Heart right ventricle (tissue), 16 donors: Measurements from ENCODE around the gene GPC2. TPM values are rescaled to one million over a fixed set of nuclear protein-coding genes. Genes with fewer than 3 reads are reported as not detected.

Experiments used
- ATAC-seq, 8 donors: fragments of 200-7000 bp; cut with Tn5 transposase; one replicate each; pipeline ENCODE4 v1.9.1; 2020; ENCODE audit warnings: mild to moderate bottlenecking in 8 of 8, moderate library complexity in 8 of 8, moderate number of reproducible peaks in 1 of 8
- DNase-seq, 2 donors: peaks; one replicate each; pipeline ENCODE4 v3.0.0-alpha.2; 2020
- H3K27ac ChIP-seq, 10 donors: fragments of 200-600 bp; sonication (generic) in 2 of 10; one replicate each; pipeline versions ENCODE4 v1.5.0 to v1.8.0; 2020 to 2022; ENCODE audit warnings: mild to moderate bottlenecking in 3 of 10
- H3K27me3 ChIP-seq, 7 donors: fragments of 200-600 bp; one replicate each; pipeline ENCODE4 v1.8.0; 2021 to 2022; ENCODE audit warnings: mild to moderate bottlenecking in 2 of 7
- H3K36me3 ChIP-seq, 9 donors: fragments of 200-600 bp; sonication (generic) in 1 of 9; one replicate each; pipeline versions ENCODE4 v1.5.0 to v1.8.0; 2020 to 2022; ENCODE audit warnings: mild to moderate bottlenecking in 2 of 9
- H3K4me1 ChIP-seq, 9 donors: fragments of 200-600 bp; sonication (generic) in 1 of 9; one replicate each; pipeline versions ENCODE4 v1.5.0 to v1.8.0; 2020 to 2022; ENCODE audit warnings: mild to moderate bottlenecking in 4 of 9
- H3K4me3 ChIP-seq, 10 donors: fragments of 200-600 bp; sonication (generic) in 2 of 10; one replicate each; pipeline versions ENCODE4 v1.5.0 to v1.8.0; 2020 to 2022; ENCODE audit warnings: mild to moderate bottlenecking in 7 of 10, moderate library complexity in 2 of 10
- H3K9me3 ChIP-seq, 11 donors: fragments of 200-600 bp in 10 of 11; sonication (generic) in 2 of 11; one replicate each; pipeline versions ENCODE4 v1.5.0 to v1.8.0; 2013 to 2022; ENCODE audit warnings: mild to moderate bottlenecking in 2 of 11, control low read depth in 1 of 11, moderate library complexity in 1 of 11
- CTCF ChIP-seq, 9 donors: fragments of 200-600 bp; sonication (generic) in 2 of 9; IDR thresholded peaks; one replicate each; pipeline versions ENCODE4 v1.5.0 to v1.8.0; 2021 to 2022; ENCODE audit warnings: antibody characterized with exemption in 9 of 9, mild to moderate bottlenecking in 5 of 9, moderate library complexity in 1 of 9
- WGBS, 2 donors: extraction: QIAGEN DNeasy Blood & Tissue Kit; methylation state at CpG; one replicate each; pipeline ENCODE4 v1.1.7; 2013; ENCODE audit warnings: inconsistent platforms in 1 of 2; 5-methylcytosine and 5-hydroxymethylcytosine counted together
- intact Hi-C, 10 donors: fragments of 100-400 bp; cut with DNase I; formaldehyde crosslinking; loops; one replicate each; pipeline versions ENCODE4 v1.11.1 to v1.14.2; 2022
- polyA plus RNA-seq, 2 donors: library from polyadenylated mRNA; stranded (reverse); fragments of 200-250 nt; gene quantifications; one replicate each; pipeline ENCODE4 v1.2.3, GENCODE V29; 2013
- total RNA-seq, 10 donors: library from RNA; stranded (reverse); fragmentation: NEBNext Ultra II Directional in 3 of 10; extraction: Animal tissue kit (Norgen Biotek cat#: 25700) in 3 of 10; gene quantifications; one replicate each; pipeline versions ENCODE4 v1.2.1 to v1.2.4, GENCODE V29; 2021 to 2023
- donor health status: Arrhythmogenic right ventricular cardiomyopathy.
- donor health status: ischemic (EF 13 %, LVEDD 7.1; RV severe dilation, severe dysfunction).
- donor health status: healthy with polysubstance abuse.
- donor health status: DM: no; HTN: yes; CAD: no.
- donor health status: DM: no; HTN: no; CAD: no.
- donor health status: ischemic (EF 25% LVEDD 6.9; RV normal size, moderate dysfunction).
- donor health status: ischemic (EF 25% LVEDD 5.7; RV mildly dilated, moderate dysfunction).
- donor health status: healthy.
- donor health status: DM: yes; HTN: yes; CAD: no.
- donor health status: Ischemic cardiomyopathy.
- donor health status: ischemic (EF 35%, LVEDD 5.7; RV mildly dilated, moderate dysfunction).
- donor health status: nonischemic (EF 11% LVEDD 7.7; RV severe dilation, severe dysfunction).
- donor health status: DM: yes; HTN: yes; CAD: no.
- donor health status: PGD.
- donor health status: ischemic (EF 29% LVEDD 5.4; RV normal size, mild dysfunction).
- donor health status: nonischemic (EF 23%, LVEDD 6.1; RV moderate dilation, normal function).

GPC2 gene
- total and polyA plus RNA-seq, 12 donors, result 0.11 to 1.1 (median 0.51) TPM; not detected in 2

GRCh38 chr7:100157334-100158228 lies 19.6 kb downstream of the GPC2 start:
- 18 to 20% methylated on average over 32 of the region's 32 CpGs for WGBS, 2 donors
- peak in 1 of 2 donors; percentile 30 for DNase-seq
- peak in 4 of 9 donors; percentile 16 to 22 (median 18) for TF ChIP-seq CTCF (IDR thresholded peaks at IDR 0.05)
- no peaks in the 10 kb centered on the region for H3K27me3 ChIP-seq
- H3K9me3 ChIP-seq, result no peaks in the 10 kb centered on the region
- peak overlapping the region; percentile 30 to 97 (median 88) for H3K27ac ChIP-seq
- H3K36me3 ChIP-seq, result peaks cover 0 to 46% (median 32%) of the 10 kb centered on the region in 9 donors
- peaks cover 7 to 57% (median 20%) of the 10 kb centered on the region in 9 donors for H3K4me1 ChIP-seq
- H3K4me3 ChIP-seq, result peak overlapping the region; percentile 75 to 99 (median 89)
- peak in 6 of 8 donors; percentile 16 to 35 (median 28) for ATAC-seq
- intact Hi-C loops, result loop anchor here in 1 of 10 donors (10.0 kb wide), 1 partner anchor 57 kb away; the partner anchor contains the start of gene PVRIG

- intact Hi-C loops, result loop anchor here in 1 of 10 donors (10.0 kb wide), 1 partner anchor 58 kb away; the partner anchor contains the start of gene PVRIG
- DNase-seq (no peak), ATAC-seq (no peak)
- Histone ChIP-seq H3K4me1 (peaks cover 7 to 63% (median 20%) of the 10 kb centered on the region in 9 donors), H3K36me3 (peaks cover 0 to 51% (median 32%) of the 10 kb centered on the region in 9 donors), H3K9me3 (no peaks in the 10 kb centered on the region), H3K4me3 (peak overlapping the region in 4 of 10 donors; percentile 88 to 99 (median 96)), H3K27me3 (no peaks in the 10 kb centered on the region), H3K27ac (peak overlapping the region in 6 of 10 donors; percentile 87 to 97 (median 90))
- 71 to 77% methylated on average over 5 of the region's 5 CpGs for WGBS, 2 donors
- TF ChIP-seq CTCF (IDR thresholded peaks at IDR 0.05), result no peak
These were observed 20.2 kb downstream of the GPC2 start for GRCh38 chr7:100157069-100157333.

- Histone ChIP-seq H3K4me3 (peak overlapping the region in 1 of 10 donors; percentile 99), H3K27ac (peak overlapping the region in 5 of 10 donors; percentile 87 to 97 (median 90)), H3K36me3 (peaks cover 0 to 56% (median 32%) of the 10 kb centered on the region in 9 donors), H3K27me3 (no peaks in the 10 kb centered on the region), H3K9me3 (no peaks in the 10 kb centered on the region), H3K4me1 (peaks cover 7 to 68% (median 20%) of the 10 kb centered on the region in 9 donors)
- no peak for TF ChIP-seq CTCF (IDR thresholded peaks at IDR 0.05)
- WGBS, 2 donors, result 78 to 85% methylated on average over 16 of the region's 16 CpGs
- DNase-seq (no peak), ATAC-seq (no peak)
- intact Hi-C loops, result loop anchor here in 1 of 10 donors (10.0 kb wide), 1 partner anchor 58 kb away; the partner anchor contains the start of gene PVRIG
These were observed 20.7 kb downstream of the GPC2 start for GRCh38 chr7:100156331-100157068.
